22Rv1 (cell line): ENCODE measurements around the gene NF1.

Experiments used
- CTCF ChIP-seq: fragments of 450-650 bp; IDR thresholded peaks from 2 replicates; pipeline ENCODE4 v1.5.1; 2017; ENCODE audit warnings: mild to moderate bottlenecking
- ZFX ChIP-seq: fragments of 450-650 bp; IDR thresholded peaks from 2 replicates; pipeline ENCODE4 v1.6.1; 2017; ENCODE audit warnings: antibody characterized with exemption, borderline replicate concordance

DNA sequence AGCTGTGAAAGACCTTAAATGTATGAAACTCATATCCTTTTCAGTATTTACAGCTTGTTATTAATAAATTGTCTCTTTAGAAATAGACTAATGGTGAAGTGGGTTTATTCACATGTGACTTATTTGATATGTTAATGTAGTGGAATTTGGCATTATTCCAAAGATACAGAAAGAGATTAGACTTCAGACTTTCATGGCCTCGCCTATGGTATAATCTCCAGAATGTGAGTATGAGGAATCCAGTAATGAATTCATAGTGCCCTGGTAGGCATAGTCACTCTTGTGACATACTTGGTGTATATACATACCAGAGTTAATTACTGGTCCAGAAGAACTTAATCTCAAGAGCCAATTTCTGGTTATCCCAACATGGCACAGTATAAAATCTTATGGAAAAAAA lies 129.6 kb downstream of the NF1 start:
- TF ChIP-seq CTCF (no peak), ZFX (no peak)
